NCI-H526 treated with DMSO at 0.1 percent for 48 hours (cell line): ENCODE measurements around the gene CLIP1.
"Not testable (repeated sequence)": the region's sequence is repeated elsewhere in the genome, so short reads cannot be mapped to it uniquely, and the experiment has no call there.

ENCODE experiments used
- DNase-seq: peaks from one replicate; lab custom pipeline; 2025; lab: John Stamatoyannopoulos, UW

The CLIP1 gene

DNA sequence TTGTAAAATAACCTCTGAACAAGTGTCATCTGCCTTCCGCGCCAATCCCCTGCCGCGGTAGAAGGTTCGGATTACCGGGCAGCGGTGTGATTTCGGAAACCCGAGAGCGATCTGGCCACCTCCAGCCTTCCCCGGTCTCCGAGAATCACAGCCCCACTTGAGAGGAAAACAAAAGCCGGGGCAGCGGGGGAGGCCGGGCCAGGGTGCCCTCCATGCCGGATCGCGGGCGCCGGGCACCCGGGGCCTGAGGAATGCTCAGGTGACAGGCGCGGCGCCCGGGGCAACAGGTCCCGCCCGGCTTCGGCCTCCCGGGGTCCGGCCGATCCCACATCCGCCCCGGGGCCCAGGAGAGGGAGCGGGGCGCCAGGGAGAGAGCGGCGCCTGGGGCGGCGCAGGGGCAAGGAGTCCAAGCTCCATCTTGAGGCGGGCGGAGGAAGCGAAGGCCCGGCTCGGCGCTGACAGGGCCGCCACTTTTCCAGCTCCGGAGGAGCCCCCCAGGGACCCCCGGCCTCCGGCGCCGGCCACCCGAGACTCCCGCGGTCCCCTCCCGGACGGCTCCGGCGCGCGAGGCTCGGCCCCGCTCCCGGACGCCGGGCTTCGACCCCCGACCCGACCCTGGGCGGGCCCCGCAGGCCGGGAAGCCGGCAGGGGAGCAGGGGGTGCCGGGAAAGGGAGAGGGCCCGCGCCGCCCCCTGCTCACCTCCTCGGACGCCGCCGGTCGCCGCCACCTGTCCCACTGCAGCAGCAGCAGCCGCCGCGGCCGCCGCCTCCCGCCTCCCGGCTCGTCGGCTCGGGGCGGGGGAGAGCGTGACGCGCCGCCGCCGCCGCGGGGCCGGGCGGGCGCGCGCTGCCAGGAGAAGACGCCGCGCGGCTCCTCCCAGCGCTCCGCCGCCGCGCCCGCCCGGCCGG lies at the start of gene CLIP1:
Gene CLIP1, minus strand, starts transcription at position 849 of the 909 bp plus-strand sequence. CDS start 42,217 bp downstream, outside the sequence.
- DNase-seq: peak; percentile 55

DNA sequence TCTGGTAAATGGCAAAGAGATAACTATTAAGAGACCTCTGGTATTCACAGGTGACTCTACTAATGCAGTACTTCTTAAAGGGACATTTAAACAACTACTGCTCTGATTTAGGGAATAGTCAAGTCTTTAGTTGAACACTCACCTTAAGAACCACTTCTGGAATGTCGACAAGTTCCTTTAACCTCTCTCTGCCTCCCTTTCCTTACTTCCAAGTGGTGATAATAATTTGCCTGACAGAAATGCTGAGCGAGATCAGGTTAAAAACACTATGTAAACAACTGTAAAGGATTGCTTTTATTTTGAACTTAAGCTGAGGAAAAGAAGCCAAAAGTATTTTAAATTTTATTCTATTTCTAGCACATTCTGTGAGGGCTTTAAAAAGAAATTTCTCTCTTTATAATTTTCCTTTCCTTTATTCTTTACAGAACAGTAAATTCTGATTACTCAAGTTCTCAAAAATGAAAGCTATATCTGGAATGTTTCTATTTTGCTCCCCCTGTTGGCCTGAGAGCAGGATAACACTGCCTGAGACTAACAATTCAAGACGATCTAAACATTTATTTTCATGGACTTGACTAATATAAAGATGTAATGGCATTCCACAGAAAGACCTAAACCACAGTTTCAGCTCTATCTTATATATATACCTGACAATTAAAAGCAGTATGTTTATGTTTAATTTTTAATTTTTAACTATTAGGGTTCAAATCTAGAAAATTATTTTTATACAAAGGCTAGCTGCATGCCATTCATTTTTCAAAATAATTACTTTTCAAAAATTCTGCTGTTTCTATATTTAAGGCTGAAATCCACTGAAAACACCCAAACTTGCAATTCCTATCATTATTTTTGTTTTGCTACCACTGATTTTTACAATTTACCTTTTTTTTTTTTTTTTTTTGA lies 49.1 kb upstream of the CLIP1 start:
- DNase-seq: peak; percentile 24

DNA sequence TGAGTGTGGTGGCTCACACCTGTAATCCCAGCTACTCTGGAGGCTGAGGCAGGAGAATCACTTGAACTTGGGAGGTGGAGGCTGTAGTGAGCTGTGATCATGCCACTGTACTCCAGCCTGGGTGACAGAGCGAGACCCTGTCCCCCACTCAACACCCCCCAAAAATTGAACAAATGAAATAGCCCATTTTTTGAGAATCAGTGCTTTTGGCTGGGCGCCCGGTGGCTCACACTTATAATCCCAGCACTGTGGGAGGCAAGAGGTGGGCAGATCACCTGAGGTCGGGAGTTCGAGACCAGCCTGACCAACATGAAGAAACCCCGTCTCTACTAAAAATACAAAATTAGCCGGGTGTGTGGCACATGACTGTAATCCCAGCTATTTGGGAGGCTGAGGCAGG lies 48.1 kb upstream of the CLIP1 start:
- not testable (repeated sequence) for DNase-seq

DNA sequence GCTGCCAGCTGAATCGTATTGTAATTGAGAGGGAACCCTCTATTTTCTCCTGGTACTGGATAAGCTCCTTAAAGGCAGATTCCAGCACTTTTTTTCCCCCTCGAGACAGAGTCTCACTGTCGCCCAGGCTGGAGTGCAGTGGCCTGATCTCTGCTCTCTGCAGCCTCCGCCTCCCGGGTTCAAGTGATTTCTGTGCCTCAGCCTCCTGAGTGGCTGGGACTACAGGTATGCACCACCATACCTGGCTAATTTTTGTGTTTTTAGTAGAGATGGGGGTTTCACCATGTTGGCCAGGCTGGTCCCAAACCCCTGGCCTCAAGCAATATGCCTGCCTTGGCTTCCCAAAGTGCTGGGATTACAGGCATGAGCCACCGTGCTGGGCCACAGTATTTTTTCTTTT lies 47.4 kb upstream of the CLIP1 start:
- not testable (repeated sequence) for DNase-seq

DNA sequence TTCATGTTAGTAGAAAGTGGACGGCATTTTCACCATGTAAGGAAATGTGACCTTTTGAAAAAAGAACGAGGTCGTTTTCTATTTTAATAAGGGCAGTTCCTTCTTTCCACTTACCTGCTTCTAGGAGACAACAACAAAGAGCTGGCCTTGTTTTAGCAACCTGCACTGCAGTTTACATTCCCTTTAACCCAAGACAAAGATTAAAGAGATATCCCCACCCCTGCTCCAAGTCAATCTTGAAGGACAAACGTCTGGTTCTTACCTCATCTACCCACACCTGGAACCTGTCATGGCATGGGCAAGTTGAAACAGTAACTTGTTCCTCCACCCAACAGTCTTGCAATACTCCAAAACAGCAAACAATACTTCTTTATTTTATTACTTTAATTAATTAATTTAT lies 45.5 kb upstream of the CLIP1 start:
- no peak for DNase-seq

DNA sequence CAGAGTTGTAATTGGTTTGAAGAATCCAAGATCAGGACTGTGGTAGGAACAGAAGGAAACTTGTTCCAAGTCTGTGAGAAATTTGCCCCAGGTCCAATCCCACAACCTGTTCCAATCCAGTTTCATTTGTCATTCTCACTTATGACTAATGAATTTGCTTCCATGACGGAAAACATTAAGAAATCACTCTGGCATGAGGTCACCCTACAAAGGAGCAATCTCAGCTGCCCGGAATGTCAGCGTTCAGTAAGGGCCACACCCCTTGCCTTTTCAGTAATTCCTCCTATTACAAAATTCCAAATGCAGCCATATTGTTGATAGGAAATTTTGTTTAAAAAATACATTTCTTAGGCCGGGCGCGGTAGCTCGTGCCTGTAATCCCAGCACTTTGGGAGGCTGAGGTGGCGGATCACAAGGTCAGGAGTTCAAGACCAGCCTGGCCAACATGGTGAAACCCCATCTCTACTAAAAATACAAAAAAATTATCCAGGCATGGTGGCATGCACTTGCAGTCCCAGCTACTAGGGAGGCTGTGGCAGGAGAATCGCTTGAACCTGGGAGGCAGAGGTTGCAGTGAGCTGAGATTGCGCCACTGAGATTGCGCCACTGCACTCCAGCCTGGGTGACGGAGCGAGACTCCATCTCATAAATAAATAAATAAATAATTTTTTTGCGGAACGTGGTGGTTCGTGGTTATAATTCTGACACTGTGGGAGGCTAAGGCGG lies 42.0 kb upstream of the CLIP1 start:
- not testable (repeated sequence) for DNase-seq

DNA sequence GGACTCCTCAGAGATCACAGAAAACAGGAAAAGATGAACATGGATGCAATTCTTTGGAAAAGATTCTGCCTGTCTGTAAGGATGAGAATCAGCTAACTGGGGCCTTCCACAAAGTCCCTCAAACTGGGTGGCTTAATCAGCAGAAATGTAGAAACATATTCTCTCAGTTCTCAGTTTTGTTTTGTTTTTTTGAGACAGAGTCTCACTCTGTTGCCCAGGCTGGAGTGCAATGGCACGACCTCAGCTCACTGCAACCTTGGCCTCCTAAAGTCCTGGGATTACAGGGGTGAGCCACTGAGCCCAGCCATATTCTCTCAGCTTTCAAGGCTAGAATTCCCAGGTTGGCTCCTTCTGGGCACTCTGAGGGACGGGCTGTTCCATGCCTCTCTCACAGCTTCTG lies 38.2 kb upstream of the CLIP1 start:
- no peak for DNase-seq

DNA sequence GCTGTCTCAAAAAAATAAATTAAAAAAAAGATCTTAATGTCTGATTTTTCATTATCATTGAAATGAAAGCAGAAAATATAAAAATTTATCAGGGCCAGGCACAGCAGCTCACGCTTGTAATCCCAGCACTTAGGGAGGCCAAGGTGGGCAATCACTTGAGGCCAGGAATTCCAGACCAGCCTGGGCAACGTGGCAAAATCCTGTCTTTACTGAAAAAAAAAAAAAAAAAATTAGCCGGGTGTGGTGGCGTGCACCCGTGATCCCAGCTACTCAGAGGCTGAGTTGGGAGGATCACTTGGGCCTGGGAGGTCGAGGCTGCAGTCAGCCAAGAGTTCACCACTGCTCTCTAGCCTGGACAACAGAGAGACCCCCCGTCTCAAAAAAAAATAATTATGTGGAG lies 37.6 kb upstream of the CLIP1 start:
- no peak for DNase-seq

DNA sequence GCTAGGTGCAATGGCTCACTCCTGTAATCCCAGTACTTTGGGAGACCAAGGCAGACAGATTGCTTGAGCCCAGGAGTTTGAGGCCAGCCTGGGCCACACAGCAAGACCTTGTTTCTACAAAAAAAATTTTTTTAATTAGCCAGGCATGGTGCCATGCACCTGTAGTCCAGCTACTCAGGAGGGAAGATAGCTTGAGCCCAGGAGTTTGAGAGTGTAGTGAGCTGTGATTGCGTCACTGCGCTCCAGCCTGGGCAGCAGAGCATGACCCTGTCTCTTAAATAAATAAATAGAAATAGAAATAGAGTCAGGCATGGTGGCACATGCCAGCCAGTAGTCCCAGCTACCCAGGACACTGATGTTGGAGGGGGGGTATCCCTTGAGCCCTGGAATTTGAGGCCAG lies 36.7 kb upstream of the CLIP1 start:
- DNase-seq: no peak

DNA sequence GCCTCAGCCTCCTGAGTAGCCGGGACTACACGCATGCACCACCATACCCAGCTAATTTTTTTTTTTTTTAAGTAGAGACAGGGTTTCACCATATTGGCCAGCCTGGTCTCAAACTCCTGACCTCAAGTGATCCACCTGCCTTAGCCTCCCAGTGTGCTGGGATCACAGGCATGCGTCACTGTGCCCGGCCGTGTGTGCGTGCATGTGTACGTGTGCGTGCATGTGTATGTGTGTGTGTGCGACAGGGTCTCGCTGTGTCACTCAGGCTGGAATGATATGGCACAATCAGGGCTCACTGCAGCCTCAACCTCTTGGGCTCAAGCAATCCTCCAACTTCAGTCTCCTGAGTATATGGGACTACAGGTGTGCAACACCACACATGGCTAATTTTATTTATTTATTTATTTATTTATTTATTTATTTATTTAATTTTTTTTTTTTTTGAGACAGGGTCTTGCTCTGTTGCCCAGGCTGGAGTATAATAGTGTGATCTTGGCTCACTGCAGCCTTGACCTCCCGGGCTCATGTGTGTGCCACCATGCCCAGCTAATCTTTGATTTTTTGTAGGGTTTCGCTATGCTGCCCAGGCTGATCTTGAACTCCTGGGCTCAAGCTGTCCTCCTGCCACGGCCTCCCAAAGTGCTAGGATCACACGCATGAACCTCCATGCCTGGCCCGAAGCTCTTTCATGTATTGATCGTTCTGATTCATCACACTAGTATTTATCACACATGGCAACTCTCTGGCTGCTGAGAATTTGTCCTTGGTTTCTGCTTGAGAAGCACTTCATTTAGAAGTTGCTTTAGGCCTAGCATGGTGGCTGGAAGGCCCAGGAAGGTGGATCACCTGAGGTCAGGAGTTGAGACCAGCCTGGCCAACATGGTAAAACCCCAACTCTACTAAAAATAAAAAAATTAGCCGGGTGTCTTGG lies 35.9 kb upstream of the CLIP1 start:
- DNase-seq: no peak

DNA sequence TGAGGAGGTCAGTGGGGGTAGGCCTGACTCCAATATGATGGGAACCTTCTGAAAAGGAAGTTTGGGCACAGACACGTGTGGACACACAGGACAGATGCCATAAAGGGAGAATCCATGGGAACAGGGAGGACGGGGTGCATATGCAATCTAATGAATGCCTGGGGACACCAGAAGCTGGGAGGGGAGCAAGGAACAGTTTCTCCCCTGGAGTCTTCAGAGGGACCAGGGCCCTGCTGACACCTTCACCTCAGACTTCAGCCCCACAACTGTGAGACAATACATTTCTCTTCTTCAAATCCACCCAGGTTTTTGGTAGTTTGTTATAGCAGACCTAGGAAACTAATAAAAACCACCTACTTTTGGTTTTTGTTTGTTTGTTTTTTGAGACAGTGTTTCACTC lies 35.2 kb upstream of the CLIP1 start:
- no peak for DNase-seq

DNA sequence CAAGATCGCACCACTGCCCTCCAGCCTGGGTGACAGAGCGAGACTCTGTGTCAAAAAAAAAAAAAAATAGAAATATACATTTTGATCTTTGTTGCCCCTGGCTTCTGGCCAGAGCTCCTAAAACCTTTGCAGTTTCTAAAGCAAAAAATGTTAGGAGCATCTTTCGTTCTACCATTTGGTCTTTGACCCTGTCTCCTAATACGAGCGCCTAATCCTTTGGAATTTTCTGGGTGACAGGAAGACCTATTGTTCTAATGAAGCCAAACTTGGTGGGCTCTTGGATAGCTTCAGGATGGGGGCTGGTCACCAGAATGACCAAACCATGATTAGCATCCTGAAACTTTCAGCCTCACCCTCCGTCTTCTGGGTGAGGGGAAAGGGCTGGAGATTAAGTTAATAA lies 32.3 kb upstream of the CLIP1 start:
- no peak for DNase-seq

DNA sequence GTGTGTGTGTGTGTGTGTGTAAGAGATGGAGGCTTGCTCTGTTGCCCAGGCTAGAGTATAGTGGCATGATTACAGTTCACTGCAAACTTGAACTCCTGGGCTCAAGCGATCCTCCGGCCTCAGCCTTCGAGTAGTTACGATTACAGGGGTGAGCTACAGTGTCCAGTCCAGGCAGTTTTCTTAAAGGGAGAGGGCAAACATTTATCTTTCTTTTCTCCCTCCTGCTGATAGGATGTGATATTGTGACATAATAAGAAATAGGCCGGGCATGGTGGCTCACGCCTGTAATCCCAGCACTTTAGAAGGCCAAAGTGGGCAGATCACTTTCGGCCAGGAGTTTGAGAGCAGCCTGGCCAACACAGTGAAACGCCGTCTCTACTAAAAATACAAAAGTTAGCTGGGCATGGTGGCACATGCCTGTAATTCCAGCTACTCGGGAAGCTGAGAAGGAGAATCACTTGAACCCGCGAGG lies 31.8 kb upstream of the CLIP1 start:
- DNase-seq: no peak

DNA sequence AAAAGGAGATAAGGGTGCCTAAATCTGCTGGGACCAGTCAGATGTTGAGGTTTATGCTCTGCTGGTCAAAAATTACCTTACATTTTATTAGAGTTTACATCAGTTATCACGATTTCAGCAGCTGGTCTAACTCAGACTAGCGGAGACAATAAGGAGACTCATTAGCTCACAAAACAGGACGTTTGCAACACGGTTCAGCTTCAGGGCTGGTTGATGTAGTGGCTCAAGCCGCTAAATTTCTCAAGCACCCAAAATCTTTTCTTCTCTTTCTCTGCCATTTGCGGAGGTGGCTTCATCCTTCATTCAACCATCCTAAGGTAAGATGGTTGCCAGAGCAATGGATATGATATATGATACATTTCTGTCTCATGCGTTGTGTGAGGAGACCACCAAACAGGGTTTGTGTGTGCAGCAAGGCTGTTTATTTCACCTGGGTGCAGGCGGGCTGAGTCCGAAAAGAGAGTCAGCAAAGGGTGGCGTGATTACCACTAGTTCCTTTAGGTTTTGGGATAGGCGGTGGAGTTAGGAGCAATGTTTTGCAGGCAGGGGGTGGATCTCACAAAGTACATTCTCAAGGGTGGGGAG lies 30.3 kb upstream of the CLIP1 start:
- no peak for DNase-seq

DNA sequence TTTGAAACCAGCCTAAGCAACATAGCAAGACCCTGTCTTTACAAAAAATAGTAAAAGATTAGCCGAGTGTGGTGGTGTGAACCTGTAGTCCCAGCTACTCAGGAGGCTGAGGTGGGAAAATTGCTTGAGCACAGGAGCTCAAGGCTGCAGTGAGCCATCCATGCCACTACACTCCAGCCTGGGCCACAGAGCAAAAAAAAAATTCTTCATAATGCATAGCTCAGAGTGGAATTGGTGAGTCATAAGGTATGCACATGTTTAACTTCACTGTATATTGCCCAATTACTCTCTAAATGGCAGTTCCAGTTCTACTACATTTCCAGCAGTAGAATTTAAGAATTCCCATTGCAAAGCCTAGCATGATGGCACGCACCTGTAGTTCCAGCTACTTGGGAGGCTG lies 26.8 kb upstream of the CLIP1 start:
- DNase-seq: no peak

DNA sequence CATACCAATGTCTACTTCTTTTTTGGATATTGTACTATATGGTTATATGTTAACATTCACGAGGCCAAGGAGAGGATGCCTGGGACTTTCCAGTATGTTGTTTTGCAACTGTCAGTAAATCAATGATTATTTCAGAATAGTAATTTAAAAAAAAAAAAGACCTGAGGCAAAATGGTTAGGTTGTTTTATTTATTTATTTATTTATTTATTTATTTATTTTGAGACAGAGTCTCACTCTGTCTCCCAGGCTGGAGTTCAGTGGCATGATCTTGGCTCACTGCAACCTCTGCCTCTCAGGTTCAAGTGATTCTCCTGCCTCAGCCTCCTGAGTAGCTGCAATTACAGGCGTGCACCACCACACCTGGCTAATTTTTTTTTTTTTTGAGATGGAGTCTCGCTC lies 25.4 kb upstream of the CLIP1 start:
- not testable (repeated sequence) for DNase-seq

DNA sequence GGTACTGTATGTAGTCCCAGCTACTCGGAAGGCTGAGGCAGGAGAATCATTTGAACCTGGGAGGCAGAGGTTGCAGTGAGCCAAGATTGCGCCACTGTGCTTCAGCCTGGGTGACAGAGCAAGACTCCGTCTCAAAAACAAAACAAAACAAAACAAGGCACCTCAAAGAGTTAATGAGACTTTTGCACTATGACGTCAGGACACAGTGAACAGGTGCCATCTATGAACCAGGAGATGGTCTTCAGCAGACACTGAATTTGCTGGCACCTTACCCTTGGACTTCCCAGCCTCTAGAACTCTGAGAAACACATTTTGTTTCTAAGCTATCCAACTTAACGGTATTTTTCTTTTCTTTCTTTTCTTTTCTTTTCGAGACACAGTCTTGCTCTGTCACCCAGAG lies 23.9 kb upstream of the CLIP1 start:
- not testable (repeated sequence) for DNase-seq

DNA sequence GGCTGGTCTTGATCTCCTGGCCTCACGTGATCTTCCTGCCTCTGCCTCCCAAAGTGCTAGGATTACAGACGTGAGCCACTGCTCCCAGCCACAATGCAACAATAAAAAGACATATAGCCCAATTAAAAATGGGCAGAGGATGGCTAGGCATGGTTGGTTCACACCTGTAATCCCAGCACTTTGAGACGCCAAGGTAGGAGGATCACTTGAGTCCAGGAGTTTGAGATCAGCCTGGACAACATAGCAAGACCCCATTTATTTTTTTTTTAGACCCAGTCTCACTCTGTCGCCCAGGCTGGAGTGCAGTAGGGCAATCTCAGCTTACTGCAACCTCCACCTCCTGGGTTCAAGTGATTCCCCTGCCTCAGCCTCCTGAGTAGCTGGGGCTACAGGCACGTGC lies 21.6 kb upstream of the CLIP1 start:
- not testable (repeated sequence) for DNase-seq

DNA sequence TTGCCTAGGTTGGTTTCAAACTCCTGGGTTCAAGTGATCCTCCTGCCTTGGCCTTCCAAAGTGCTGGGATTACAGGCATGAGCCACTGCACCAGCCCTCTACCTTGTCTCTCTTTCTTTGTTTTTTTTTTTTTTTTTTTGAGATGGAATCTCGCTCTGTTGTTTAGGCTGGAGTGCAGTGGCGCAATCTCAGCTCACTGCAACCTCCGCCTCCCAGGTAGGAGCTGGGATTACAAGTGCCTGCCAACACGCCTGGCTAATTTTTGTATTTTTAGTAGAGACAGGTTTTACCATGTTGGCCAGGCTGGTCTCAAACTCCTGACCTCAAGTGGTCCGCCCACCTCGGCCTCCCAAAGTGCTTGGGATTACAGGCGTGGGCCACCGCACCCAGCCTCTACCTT lies 16.4 kb upstream of the CLIP1 start:
- not testable (repeated sequence) for DNase-seq

DNA sequence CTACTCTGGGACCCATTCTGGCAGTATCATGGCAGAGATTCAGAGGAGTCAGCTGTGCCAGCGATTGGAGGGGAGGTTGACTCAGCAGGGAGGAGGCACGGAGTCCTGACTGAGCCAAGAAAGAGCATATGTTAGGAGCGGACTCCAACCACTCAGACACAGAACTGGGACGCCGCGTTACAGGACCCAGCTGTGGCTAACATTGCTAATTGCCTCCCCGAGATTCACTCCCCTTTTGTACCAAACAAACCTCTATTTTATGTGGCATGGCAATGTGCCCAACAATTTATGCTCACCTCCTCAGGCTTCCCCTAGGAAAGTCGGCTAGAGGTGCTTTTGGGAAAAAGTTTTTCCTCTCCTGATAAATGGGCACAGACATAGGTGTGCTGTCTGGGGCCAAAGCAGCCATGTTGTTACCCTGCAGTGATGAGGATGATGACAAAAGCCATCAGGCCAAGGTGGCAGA lies 15.2 kb upstream of the CLIP1 start:
- no peak for DNase-seq
